VCaP (cell line): ENCODE results near the gene MYRIP.
"Not testable (repeated sequence)": the region's sequence is repeated elsewhere in the genome, so short reads cannot be mapped to it uniquely, and the experiment has no call there.

Source experiments
- H3K27ac ChIP-seq: fragments of 450-650 bp; 2 replicates; pipeline ENCODE4 v1.5.1; 2017
- TF ChIP-seq, protein P1 (sequence below): fragments of 450-650 bp; conservative IDR thresholded peaks from 2 replicates; pipeline ENCODE4 v1.5.1; 2017; ENCODE audit warnings: mild to moderate bottlenecking, moderate library complexity

The MYRIP gene

DNA sequence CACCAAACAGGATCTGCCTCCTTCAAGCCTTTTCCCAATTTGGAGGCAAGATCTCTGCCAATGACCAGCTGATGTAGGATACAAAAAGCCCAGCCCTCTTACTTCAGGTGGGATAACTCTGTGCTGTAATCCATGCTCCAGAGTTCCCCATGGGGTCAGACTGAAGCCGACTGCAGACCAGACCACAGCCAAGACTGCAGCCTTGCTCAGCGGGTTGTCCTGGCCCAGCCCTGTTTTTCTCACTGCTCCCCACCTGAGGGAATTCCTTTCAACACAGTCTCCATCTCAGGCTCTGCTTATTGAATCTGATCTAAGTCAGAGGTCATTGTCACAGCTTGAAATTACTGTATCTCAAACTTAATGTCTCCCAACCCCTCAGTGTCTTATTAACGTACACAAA lies 207.0 kb downstream of the MYRIP start:
- H3K27ac ChIP-seq: no peak overlapping the region
- TF ChIP-seq, protein P1, sequence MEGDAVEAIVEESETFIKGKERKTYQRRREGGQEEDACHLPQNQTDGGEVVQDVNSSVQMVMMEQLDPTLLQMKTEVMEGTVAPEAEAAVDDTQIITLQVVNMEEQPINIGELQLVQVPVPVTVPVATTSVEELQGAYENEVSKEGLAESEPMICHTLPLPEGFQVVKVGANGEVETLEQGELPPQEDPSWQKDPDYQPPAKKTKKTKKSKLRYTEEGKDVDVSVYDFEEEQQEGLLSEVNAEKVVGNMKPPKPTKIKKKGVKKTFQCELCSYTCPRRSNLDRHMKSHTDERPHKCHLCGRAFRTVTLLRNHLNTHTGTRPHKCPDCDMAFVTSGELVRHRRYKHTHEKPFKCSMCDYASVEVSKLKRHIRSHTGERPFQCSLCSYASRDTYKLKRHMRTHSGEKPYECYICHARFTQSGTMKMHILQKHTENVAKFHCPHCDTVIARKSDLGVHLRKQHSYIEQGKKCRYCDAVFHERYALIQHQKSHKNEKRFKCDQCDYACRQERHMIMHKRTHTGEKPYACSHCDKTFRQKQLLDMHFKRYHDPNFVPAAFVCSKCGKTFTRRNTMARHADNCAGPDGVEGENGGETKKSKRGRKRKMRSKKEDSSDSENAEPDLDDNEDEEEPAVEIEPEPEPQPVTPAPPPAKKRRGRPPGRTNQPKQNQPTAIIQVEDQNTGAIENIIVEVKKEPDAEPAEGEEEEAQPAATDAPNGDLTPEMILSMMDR: no peak

GRCh38 chr3:40018369-40018768 lies 209.0 kb downstream of the MYRIP start:
- H3K27ac ChIP-seq: no peak overlapping the region
- TF ChIP-seq, protein P1: no peak

DNA sequence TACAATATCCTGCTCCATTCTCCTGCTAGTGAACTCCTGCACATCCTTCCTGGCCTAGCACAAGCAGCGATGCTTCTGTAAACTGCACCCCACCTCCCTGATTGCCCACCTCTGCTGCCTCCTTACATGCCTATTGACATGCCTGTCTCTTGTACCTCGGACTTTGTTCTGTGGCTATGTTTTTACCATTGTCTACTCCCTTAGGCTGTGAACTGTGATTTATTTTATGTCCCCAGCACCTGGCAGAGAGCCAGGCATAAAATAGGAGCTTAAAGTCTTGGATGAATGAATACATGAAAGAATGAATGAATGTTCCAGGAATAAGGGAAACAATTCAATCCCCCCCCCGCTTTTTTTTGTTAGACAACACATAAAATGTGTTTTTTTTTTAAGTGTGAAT lies 210.0 kb downstream of the MYRIP start:
- TF ChIP-seq, protein P1: no peak
- H3K27ac ChIP-seq: no peak overlapping the region

GRCh38 chr3:40020689-40021088 lies 211.3 kb downstream of the MYRIP start:
- TF ChIP-seq, protein P1: no peak
- no peak overlapping the region for H3K27ac ChIP-seq

- no peak overlapping the region for H3K27ac ChIP-seq
- TF ChIP-seq, protein P1: no peak
Observed at GRCh38 chr3:40021338-40021737, 211.9 kb downstream of the MYRIP start.

DNA sequence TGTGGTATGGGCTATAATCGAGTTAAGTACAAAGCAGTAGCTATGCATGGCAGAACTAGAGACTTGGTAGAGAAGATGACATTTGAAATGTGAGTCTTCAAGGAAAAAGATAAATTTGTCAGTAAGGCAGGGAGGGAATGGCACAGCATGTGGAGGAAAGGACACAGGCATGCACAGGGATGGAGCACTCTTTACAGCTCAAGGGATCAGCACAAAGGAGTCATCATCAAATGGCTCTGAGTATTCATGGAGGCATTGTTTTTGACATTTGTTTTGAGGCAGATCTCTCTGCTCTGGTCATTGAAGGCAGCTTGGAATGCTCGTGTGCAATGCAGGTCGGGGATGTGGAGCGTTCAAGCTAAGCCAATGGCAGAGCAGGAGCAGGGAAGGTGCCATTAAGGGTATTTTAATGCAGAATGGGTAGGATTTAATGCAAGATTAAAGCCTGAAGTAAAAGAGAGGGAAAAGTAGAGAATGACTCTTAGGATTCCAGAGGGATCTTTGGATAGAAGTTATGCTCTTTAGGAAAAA lies 213.0 kb downstream of the MYRIP start:
- H3K27ac ChIP-seq: no peak overlapping the region
- TF ChIP-seq, protein P1: no peak

GRCh38 chr3:40024526-40024925 lies 215.1 kb downstream of the MYRIP start:
- TF ChIP-seq, protein P1: no peak
- no peak overlapping the region for H3K27ac ChIP-seq

DNA sequence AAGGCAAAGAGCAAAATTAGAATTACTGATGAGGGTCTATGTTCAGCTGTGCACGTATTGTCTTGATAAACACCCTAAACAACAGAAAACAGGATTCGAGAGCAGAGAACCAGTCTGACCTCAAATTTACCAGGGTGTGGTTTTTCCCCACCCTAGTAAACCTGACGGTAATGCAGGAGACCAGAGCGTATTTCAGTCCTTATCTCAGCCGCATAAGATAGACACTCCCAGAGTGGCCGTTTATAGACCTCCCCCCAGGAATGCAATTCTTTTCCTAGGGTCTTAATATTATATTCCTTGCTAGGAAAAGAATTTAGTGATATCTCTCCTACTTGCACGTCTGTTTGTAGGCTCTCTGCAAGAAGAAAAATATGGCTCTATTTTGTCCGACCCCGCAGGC lies 216.5 kb downstream of the MYRIP start:
- not testable (repeated sequence) for H3K27ac ChIP-seq
